Left lobe of liver (tissue), 2 donors: ENCODE measurements around the gene HIVEP3. TPM values are rescaled to one million over a fixed set of nuclear protein-coding genes. Genes with fewer than 3 reads are reported as not detected.

Experiments used
- ATAC-seq: fragments of 200-7000 bp; cut with Tn5 transposase; one replicate; pipeline ENCODE4 v1.9.1; 2020; ENCODE audit warnings: mild to moderate bottlenecking, moderate library complexity
- DNase-seq: peaks from one replicate; pipeline ENCODE4 v3.0.0-alpha.2; 2020; ENCODE audit warnings: low spot score
- total RNA-seq: library from RNA; stranded (reverse); gene quantifications from one replicate; pipeline ENCODE4 v1.2.1, GENCODE V29; 2021
- donor health status: DM: no; HTN: no; CAD: no; lungs with moderate emphysema.
- donor health status: DM: no; HTN: yes; CAD: no.

The HIVEP3 gene
- total RNA-seq, 1 donor from 2014 or later, result 2.6 TPM

GRCh38 chr1:41739061-41739955 lies 179.4 kb downstream of the HIVEP3 start:
- ATAC-seq (peak; percentile 70), DNase-seq (peak; percentile 69)

DNA sequence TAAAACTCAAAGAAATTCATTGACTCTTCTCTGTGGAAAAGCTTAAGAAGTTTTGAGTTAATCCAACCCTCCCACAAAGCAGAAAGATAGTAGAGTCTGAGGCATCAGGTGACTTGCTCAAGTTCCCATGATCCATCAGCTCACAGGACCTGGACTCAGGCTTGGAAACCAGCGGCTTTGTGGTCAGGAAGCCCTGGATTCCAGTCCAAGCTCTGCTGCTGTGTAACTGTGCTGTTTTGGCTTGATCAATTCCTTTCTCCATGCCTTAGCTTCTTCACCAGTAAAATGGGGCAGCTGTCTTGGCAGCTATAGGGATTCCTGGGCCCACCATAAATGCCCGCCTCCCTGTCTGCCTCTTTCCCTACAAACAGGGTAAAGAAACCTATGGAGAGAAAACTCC lies 180.2 kb downstream of the HIVEP3 start:
- ATAC-seq (no peak), DNase-seq (no peak)

- ATAC-seq (no peak), DNase-seq (no peak)
These were observed 180.7 kb downstream of the HIVEP3 start for GRCh38 chr1:41738006-41738405.

DNA sequence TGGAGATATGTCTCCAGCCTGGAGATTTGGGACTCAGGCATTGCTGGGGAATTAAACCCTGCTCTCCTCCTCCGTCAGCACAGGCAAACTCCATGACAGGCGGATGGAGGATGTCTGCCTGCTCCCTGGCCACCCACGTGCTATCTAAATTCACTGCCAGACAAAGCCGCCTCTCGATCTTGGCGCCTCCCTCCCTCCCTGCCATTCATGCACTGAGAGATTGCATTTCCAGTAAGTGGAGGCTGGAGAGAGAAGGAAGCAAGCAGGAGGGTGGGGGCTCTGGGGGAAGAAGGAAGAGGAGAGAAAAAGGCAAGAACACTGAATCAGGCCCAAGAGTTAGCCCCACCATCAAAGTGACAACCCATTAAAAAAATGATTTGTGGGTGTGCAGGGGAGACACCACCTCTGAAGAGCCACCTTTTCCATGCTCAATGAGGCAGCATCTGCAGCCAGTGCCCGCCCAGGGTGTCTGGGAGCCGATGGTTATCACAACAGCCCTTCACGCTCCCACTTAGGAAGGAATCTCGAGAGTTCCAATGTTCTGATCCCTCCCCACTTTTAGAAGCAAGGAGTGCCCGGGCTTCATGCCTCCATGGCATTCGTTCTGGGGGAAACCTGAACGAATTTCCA lies 183.0 kb downstream of the HIVEP3 start:
- ATAC-seq (no peak), DNase-seq (no peak)

GRCh38 chr1:41735139-41735538 lies 183.6 kb downstream of the HIVEP3 start:
- DNase-seq, result no peak
- ATAC-seq, result no peak

GRCh38 chr1:41734201-41734970 lies 184.3 kb downstream of the HIVEP3 start:
- no peak for DNase-seq
- ATAC-seq, result no peak

DNA sequence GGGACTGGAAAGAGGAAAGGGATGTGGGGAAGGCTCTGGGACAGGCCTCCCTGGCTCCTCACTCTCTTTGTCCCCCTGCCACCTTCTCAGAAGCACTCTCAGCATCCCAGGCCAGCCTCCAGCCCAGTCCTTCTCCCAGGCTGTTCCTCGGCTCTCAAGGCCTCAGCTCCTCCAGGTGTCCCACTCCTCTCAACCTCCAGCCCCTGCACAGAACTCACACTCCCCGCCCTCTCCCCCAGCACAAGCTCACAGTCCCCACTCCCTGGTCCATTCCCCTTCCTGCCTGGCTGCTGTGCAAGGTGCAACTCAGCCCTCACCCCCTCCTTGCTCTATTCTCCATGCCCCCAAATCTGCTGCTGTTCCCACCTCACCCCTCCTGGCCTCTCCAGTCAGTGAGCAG lies 185.0 kb downstream of the HIVEP3 start:
- no peak for ATAC-seq

DNA sequence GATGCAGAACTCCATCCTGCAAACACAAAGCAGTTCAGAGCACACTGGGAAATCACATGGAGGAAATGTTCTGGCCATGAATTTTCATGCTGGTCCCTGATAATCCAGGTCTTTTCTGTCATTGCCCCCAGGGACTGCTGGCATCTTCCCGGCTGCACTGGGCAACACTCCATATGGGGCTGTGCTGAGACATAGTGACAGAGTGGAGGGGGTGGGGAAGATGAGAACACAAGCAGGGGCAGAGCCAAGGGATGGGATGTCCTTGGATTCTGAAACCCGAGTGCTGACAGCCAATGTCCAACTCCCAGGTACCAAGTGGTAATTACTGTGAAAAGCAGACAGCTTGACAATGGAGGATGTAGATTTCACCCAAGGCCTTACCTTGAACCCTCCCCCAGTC lies 185.7 kb downstream of the HIVEP3 start:
- no peak for DNase-seq

More for the DNA sequence above, 185.0 kb downstream of the HIVEP3 start:
- DNase-seq, result no peak

GRCh38 chr1:41731516-41732030 lies 187.1 kb downstream of the HIVEP3 start:
- DNase-seq (no peak), ATAC-seq (no peak)

More for the DNA sequence above, 185.7 kb downstream of the HIVEP3 start:
- ATAC-seq, result no peak

DNA sequence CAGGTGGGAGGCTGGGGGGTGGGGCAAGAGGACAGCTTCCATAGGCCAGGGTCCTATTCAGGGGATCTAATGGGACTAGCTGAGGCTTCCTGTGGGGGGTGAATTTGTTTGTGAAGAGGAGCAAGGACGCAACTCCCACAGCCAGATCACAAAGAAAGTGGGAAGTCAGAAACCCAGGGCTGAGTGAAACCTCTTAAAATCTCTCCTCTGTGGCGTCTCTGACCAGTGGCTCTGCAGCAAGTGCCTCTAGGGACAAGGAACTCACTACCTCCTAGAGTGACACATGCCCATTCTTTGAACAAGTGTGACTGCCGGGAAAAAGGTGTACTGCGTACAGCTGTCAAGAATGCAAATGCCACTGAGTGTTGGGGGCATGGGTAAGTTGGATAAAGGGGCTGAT lies 187.9 kb downstream of the HIVEP3 start:
- DNase-seq (no peak), ATAC-seq (no peak)

DNA sequence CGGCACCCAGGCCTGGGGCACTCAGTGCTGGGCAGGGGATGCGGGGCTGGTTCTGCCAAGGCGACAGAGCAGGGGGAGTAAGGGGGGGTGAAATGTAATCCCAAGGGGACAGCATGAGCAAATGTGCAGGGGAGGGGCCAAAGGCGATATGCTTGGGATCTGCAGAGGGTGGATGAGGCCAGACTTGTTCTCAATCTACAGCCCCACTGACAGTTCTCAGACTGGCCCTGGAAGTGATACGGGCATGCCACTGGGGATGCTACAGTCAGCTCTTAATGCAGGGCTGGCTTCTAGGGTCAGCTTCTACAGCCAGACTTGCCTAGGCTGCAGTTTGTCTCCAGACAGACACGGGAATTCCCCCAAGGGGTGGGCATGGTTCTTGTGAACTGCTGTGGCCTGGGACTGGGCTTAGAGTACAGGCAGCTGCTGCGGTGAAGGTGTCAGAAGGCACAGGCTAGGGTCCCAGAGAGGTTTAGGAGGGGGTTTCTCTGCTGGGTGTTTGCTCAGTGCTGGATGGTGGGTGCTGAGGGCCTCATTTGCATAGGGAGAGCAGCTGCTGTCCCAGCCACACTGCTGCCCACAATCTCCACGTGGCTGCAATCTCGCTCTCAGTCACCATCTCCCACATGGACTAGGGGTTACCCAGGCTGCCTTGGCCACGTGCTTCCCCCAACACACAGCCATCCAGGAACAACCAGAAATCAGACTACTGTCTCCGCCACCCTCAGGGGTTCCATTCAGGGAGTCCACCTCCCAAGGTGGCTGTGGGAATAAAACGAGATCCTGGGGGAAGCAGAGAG lies 190.1 kb downstream of the HIVEP3 start:
- ATAC-seq (no peak), DNase-seq (no peak)

DNA sequence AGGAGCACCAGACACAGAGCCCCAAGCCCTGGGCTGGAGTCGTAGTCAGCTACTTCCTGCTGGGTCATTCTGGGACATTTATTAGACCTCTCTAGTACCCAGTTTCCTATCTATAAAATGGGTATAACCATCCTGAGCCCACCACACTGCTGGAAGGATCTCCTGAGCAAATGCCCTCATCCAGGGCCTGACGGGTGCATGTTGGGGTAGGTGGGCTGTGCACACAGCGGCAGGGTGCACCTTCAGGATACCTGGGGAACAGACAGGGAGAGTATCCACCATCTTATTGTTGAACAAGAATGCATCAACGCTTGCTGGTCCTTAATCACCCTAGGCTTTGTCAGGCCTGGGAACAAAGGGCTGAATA lies 191.0 kb downstream of the HIVEP3 start:
- DNase-seq (no peak), ATAC-seq (no peak)

DNA sequence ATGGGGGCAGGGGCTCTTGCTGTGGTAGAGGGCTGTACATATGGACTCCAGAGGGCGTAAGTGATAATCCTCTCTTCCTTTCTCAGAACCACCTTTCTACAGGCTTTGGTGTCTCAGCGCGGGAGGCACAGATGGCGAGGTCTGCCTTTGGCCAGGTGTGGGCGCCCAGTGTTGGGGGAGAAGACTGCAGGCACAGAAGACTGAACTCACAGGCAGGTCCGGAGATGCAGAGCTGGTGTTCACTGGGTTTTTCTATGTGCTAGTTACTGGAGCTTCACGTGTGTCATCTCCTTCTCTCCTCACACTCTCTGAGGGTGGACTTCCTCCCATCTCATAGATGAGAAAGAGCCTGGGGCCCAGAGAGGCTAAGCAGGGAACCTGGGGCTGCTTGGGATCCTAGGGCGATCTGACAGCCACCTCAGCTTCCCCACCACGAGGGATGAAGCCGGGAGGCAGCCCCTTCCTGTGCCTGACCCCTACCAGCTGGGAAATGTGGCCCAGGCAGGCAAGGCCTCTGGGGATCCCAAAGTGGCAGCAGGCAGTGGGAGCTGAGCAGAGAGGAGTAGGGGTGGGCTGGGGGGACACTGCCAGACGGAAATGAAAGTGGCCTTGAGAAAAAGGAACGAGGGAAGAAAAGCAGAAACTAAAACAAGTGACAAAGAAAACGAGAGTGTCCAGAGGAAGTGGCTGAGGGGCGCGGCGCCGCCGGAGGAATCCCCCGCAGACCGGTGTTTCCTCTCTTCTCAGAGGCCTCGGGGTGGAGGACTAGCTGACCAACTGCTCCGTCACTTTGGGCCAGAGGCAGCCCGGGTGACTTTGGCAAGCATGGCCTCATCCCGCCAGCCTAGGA lies 191.6 kb downstream of the HIVEP3 start:
- DNase-seq (no peak), ATAC-seq (peak; percentile 56)

- DNase-seq (no peak), ATAC-seq (no peak)
These were observed 192.4 kb downstream of the HIVEP3 start for GRCh38 chr1:41726292-41726691.

- DNase-seq, result no peak
- ATAC-seq, result no peak
These were observed 193.8 kb downstream of the HIVEP3 start for GRCh38 chr1:41724926-41725325.

- no peak for DNase-seq
- ATAC-seq, result no peak
These were observed 194.5 kb downstream of the HIVEP3 start for GRCh38 chr1:41724248-41724647.

- ATAC-seq, result no peak
- DNase-seq, result no peak
These were observed 194.9 kb downstream of the HIVEP3 start for GRCh38 chr1:41723786-41724185.

DNA sequence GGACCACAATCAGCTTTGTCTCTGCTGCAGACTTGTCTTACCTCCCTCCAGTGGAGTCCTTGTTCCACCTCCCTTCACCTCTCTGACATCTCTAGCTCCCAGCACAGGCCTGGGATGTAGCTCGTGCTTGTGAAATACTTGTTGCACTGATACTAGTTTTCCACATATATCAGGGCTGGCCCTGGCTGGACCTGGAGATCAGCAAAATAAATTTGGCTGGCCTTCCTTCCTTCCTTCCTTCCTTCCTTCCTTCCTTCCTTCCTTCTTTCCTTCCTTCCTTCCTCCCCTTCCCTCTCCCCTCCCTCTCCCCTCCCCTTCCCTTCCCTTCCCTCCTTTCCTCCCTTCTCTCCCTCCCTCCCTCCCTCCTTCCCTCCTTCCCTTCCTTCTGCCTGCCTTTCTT lies 196.5 kb downstream of the HIVEP3 start:
- ATAC-seq (no peak), DNase-seq (no peak)

- ATAC-seq, result no peak
- DNase-seq, result no peak
These were observed 197.8 kb downstream of the HIVEP3 start for GRCh38 chr1:41720861-41721410.
